OCI-LY3 (cell line): ENCODE measurements around the gene EML1.

Experiments
- H2AFZ ChIP-seq: fragments of 200-600, 300-600 bp; shearing (Covaris generic); 2 replicates; pipeline ENCODE4 v1.6.0; 2014; ENCODE audit warnings: antibody characterized with exemption, low read depth, low read length
- H3K27ac ChIP-seq: fragments of 200-600, 300-600 bp; sonication (generic); 2 replicates; pipeline ENCODE4 v1.5.1; 2014; ENCODE audit warnings: mild to moderate bottlenecking, low read length, moderate library complexity, mixed read lengths
- H3K27me3 ChIP-seq: fragments of 200-600, 300-600 bp; sonication (generic); 2 replicates; pipeline ENCODE4 v1.6.1; 2014; ENCODE audit warnings: low read depth, low read length, mixed read lengths
- H3K36me3 ChIP-seq: fragments of 200-600, 300-600 bp; sonication (generic); replicated peaks from 2 replicates; pipeline ENCODE3; 2014; ENCODE audit warnings: low read depth, low read length, mixed read lengths
- H3K4me1 ChIP-seq: fragments of 300-600, 200-600 bp; sonication (generic); 2 replicates; pipeline ENCODE4 v1.6.1; 2014; ENCODE audit warnings: low read length, mixed read lengths
- H3K4me2 ChIP-seq: fragments of 200-600, 300-600 bp; sonication (generic); 2 replicates; pipeline ENCODE4 v1.6.1; 2014; ENCODE audit warnings: low read length, mixed read lengths
- H3K4me3 ChIP-seq: fragments of 300-600, 200-600 bp; sonication (generic); 2 replicates; pipeline ENCODE4 v1.5.1; 2014; ENCODE audit warnings: antibody characterized with exemption, mild to moderate bottlenecking, low read length, moderate library complexity
- H3K79me2 ChIP-seq: fragments of 300-600, 200-600 bp; shearing (Covaris generic); 2 replicates; pipeline ENCODE4 v1.6.1; 2014; ENCODE audit warnings: mild to moderate bottlenecking, low read length, mixed read lengths
- H3K9ac ChIP-seq: fragments of 300-600, 200-600 bp; shearing (Covaris generic); 2 replicates; pipeline ENCODE4 v1.6.0; 2014; ENCODE audit warnings: mild to moderate bottlenecking, low read length, moderate library complexity
- H3K9me3 ChIP-seq: fragments of 200-600, 300-600 bp; shearing (Covaris generic); 2 replicates; pipeline ENCODE4 v1.6.1; 2014; ENCODE audit warnings: low read length, mixed read lengths; ENCODE audit not compliant: insufficient read depth
- H4K20me1 ChIP-seq: fragments of 200-600, 300-600 bp; sonication (generic); 2 replicates; pipeline ENCODE4 v1.6.1; 2016; ENCODE audit warnings: low read length, mixed read lengths; ENCODE audit not compliant: insufficient read depth
- EZH2phosphoT487 ChIP-seq: fragments of 200-600 bp; shearing (Covaris generic); IDR thresholded peaks from 2 replicates; pipeline ENCODE4 v1.6.1; 2018; ENCODE audit warnings: antibody characterized with exemption, mixed run types, low read depth
- TF ChIP-seq, protein P1 (sequence below): fragments of 200-600, 300-600 bp; sonication (generic); IDR thresholded peaks from 2 replicates; pipeline ENCODE4 v1.5.1; 2014; ENCODE audit warnings: antibody characterized with exemption, low read length, low read depth

EML1 gene

GRCh38 chr14:99831903-99832685, 38.9 kb downstream of the EML1 start:
- Histone ChIP-seq H3K9ac (peak overlapping the region; percentile 64), H3K4me1 (peaks cover 96% of the 10 kb centered on the region), H4K20me1 (no peaks in the 10 kb centered on the region), H3K27me3 (no peaks in the 10 kb centered on the region), H3K9me3 (no peaks in the 10 kb centered on the region), H3K27ac (peak overlapping the region; percentile 92), H3K4me3 (peak overlapping the region; percentile 45), H2AFZ (no peak overlapping the region), H3K79me2 (peaks cover 82% of the 10 kb centered on the region), H3K4me2 (peak overlapping the region; percentile 73), H3K36me3 (peaks cover 19% of the 10 kb centered on the region)
- TF ChIP-seq EZH2phosphoT487: no peak
- TF ChIP-seq, protein P1, sequence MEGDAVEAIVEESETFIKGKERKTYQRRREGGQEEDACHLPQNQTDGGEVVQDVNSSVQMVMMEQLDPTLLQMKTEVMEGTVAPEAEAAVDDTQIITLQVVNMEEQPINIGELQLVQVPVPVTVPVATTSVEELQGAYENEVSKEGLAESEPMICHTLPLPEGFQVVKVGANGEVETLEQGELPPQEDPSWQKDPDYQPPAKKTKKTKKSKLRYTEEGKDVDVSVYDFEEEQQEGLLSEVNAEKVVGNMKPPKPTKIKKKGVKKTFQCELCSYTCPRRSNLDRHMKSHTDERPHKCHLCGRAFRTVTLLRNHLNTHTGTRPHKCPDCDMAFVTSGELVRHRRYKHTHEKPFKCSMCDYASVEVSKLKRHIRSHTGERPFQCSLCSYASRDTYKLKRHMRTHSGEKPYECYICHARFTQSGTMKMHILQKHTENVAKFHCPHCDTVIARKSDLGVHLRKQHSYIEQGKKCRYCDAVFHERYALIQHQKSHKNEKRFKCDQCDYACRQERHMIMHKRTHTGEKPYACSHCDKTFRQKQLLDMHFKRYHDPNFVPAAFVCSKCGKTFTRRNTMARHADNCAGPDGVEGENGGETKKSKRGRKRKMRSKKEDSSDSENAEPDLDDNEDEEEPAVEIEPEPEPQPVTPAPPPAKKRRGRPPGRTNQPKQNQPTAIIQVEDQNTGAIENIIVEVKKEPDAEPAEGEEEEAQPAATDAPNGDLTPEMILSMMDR: no peak

GRCh38 chr14:99837822-99838221, 44.6 kb downstream of the EML1 start:
- H3K36me3 ChIP-seq: peaks cover 13% of the 10 kb centered on the region
- H3K27ac ChIP-seq: no peak overlapping the region
- no peaks in the 10 kb centered on the region for H4K20me1 ChIP-seq
- H3K79me2 ChIP-seq: peaks cover 95% of the 10 kb centered on the region
- TF ChIP-seq EZH2phosphoT487: no peak
- TF ChIP-seq, protein P1: no peak
- H3K4me2 ChIP-seq: no peak overlapping the region
- peaks cover 75% of the 10 kb centered on the region for H3K4me1 ChIP-seq
- H3K27me3 ChIP-seq: no peaks in the 10 kb centered on the region
- no peak overlapping the region for H3K4me3 ChIP-seq
- no peak overlapping the region for H2AFZ ChIP-seq
- H3K9me3 ChIP-seq: no peaks in the 10 kb centered on the region
- no peak overlapping the region for H3K9ac ChIP-seq

DNA sequence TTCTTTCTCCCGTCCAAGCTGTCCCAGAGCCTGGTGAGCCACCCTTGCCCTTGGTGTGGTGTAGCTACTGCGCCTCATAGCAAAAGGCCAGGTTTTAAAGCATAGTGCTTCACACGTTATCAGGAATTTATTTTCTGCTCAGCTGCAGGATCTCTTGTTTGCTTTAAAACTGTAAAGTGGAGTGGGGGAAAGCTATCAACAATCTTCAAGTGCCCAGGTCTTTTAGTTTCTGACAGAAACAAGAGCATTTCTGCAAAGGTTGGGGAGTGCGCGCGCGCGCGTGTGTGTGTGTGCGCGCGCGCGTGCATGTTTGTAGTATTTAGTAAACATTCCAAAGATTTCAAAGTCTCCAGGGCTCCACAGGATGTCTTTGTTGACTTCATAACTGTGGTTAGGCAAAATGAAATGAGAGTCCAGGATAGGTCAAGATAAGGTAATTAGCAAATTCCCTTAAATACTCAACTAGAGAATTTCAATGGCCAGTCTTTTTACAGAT, 45.5 kb downstream of the EML1 start:
- H3K9ac ChIP-seq: no peak overlapping the region
- H3K36me3 ChIP-seq: peaks cover 13% of the 10 kb centered on the region
- no peaks in the 10 kb centered on the region for H3K9me3 ChIP-seq
- peaks cover 94% of the 10 kb centered on the region for H3K79me2 ChIP-seq
- H3K27me3 ChIP-seq: no peaks in the 10 kb centered on the region
- H3K4me3 ChIP-seq: no peak overlapping the region
- TF ChIP-seq, protein P1: no peak
- TF ChIP-seq EZH2phosphoT487: no peak
- H3K4me2 ChIP-seq: no peak overlapping the region
- H4K20me1 ChIP-seq: no peaks in the 10 kb centered on the region
- no peak overlapping the region for H2AFZ ChIP-seq
- H3K27ac ChIP-seq: no peak overlapping the region
- peaks cover 66% of the 10 kb centered on the region for H3K4me1 ChIP-seq

DNA sequence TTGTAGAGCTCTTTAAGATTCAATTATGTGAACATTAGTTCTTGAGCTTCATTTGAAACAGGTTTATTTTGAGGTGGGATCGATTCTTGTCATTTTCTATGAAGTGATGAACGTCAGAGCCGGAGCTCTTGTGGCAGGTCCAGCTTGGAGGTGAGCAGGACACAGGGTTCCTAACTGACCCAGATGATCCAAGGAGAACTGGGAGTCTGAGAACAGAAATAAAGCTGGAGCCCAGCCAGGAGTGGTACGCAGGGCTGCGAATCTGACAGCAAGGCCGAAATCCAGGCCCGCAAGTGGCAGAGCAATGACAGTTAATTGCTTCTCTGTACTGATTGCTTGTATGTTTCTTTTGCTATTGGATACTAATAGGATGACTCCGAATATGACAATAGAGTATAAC, 46.5 kb downstream of the EML1 start:
- TF ChIP-seq, protein P1: no peak
- TF ChIP-seq EZH2phosphoT487: no peak
- Histone ChIP-seq H3K9ac (no peak overlapping the region), H3K27me3 (no peaks in the 10 kb centered on the region), H2AFZ (no peak overlapping the region), H3K36me3 (peaks cover 10% of the 10 kb centered on the region), H3K4me2 (no peak overlapping the region), H3K79me2 (peaks cover 87% of the 10 kb centered on the region), H3K27ac (no peak overlapping the region), H3K4me3 (no peak overlapping the region), H3K9me3 (no peaks in the 10 kb centered on the region), H3K4me1 (peaks cover 56% of the 10 kb centered on the region), H4K20me1 (no peaks in the 10 kb centered on the region)
